Endothelial cell (in vitro differentiated cells): ENCODE results near the gene ARMC9. TPM values are rescaled to one million over a fixed set of nuclear protein-coding genes. Genes with fewer than 3 reads are reported as not detected.
"Not testable (repeated sequence)": the region's sequence is repeated elsewhere in the genome, so short reads cannot be mapped to it uniquely, and the experiment has no call there.

Experiments
- DNase-seq: peaks from one replicate; pipeline ENCODE4 v3.0.0; 2021; ENCODE audit warnings: low spot score
- H3K27ac Mint-ChIP-seq: one replicate; pipeline ENCODE4 v1.8.0; 2021; ENCODE audit warnings: mixed read lengths, inconsistent platforms; ENCODE audit not compliant: unreplicated experiment
- H3K27me3 Mint-ChIP-seq: one replicate; pipeline ENCODE4 v1.8.0; 2021; ENCODE audit warnings: mild to moderate bottlenecking, moderate library complexity, mixed read lengths, inconsistent platforms; ENCODE audit not compliant: unreplicated experiment
- H3K36me3 Mint-ChIP-seq: one replicate; pipeline ENCODE4 v1.8.0; 2021; ENCODE audit warnings: mild to moderate bottlenecking, low read depth, mixed read lengths, inconsistent platforms; ENCODE audit not compliant: unreplicated experiment
- H3K4me1 Mint-ChIP-seq: one replicate; pipeline ENCODE4 v1.8.0; 2021; ENCODE audit warnings: mild to moderate bottlenecking, mixed read lengths, inconsistent platforms; ENCODE audit not compliant: unreplicated experiment
- H3K4me3 Mint-ChIP-seq: one replicate; pipeline ENCODE4 v1.8.0; 2021; ENCODE audit warnings: mild to moderate bottlenecking, mixed read lengths, inconsistent platforms; ENCODE audit not compliant: unreplicated experiment
- H3K9me3 Mint-ChIP-seq: one replicate; pipeline ENCODE4 v1.8.0; 2021; ENCODE audit warnings: mixed read lengths, inconsistent platforms; ENCODE audit not compliant: unreplicated experiment
- CTCF ChIP-seq: fragments of 200-600 bp; sonication (generic); IDR thresholded peaks from one replicate; pipeline ENCODE4 v1.5.0; 2021; ENCODE audit warnings: antibody characterized with exemption; ENCODE audit not compliant: unreplicated experiment
- total RNA-seq: library from RNA; stranded (reverse); fragmentation: NEBNext Ultra II Directional; extraction: Animal tissue kit (Norgen Biotek cat#: 25700); gene quantifications from one replicate; pipeline ENCODE4 v1.2.1, GENCODE V29; 2021; ENCODE audit not compliant: unreplicated experiment

The ARMC9 gene
- total RNA-seq, 1 donor from 2014 or later: 18.3 TPM

- H3K27ac Mint-ChIP-seq: no peak overlapping the region
- H3K9me3 Mint-ChIP-seq: no peaks in the 10 kb centered on the region
- no peaks in the 10 kb centered on the region for H3K27me3 Mint-ChIP-seq
- no peaks in the 10 kb centered on the region for H3K4me1 Mint-ChIP-seq
- H3K4me3 Mint-ChIP-seq: no peak overlapping the region
- no peak for DNase-seq
- no peak for TF ChIP-seq CTCF
- peaks cover 4% of the 10 kb centered on the region for H3K36me3 Mint-ChIP-seq
Measured at GRCh38 chr2:231348704-231349373, 150.4 kb downstream of the ARMC9 start.

GRCh38 chr2:231349374-231349735, 150.9 kb downstream of the ARMC9 start:
- H3K36me3 Mint-ChIP-seq, DNase-seq, H3K27me3 Mint-ChIP-seq, H3K4me1 Mint-ChIP-seq, H3K27ac Mint-ChIP-seq, H3K9me3 Mint-ChIP-seq, H3K4me3 Mint-ChIP-seq: not testable (repeated sequence)

GRCh38 chr2:231351648-231352047, 153.2 kb downstream of the ARMC9 start:
- no peak overlapping the region for H3K4me3 Mint-ChIP-seq

GRCh38 chr2:231353469-231353868, 155.0 kb downstream of the ARMC9 start:
- Mint-ChIP-seq H3K4me3 (no peak overlapping the region), H3K36me3 (peaks cover 4% of the 10 kb centered on the region), H3K9me3 (no peaks in the 10 kb centered on the region), H3K27ac (no peak overlapping the region), H3K4me1 (no peaks in the 10 kb centered on the region), H3K27me3 (no peaks in the 10 kb centered on the region)
- DNase-seq: no peak
- no peak for TF ChIP-seq CTCF

More at GRCh38 chr2:231351648-231352047, 153.2 kb downstream of the ARMC9 start:
- no peak for TF ChIP-seq CTCF
- DNase-seq: no peak
- peaks cover 4% of the 10 kb centered on the region for H3K36me3 Mint-ChIP-seq
- no peaks in the 10 kb centered on the region for H3K4me1 Mint-ChIP-seq
- no peaks in the 10 kb centered on the region for H3K9me3 Mint-ChIP-seq
- no peak overlapping the region for H3K27ac Mint-ChIP-seq
- no peaks in the 10 kb centered on the region for H3K27me3 Mint-ChIP-seq

GRCh38 chr2:231355508-231356465, 157.4 kb downstream of the ARMC9 start:
- no peak overlapping the region for H3K4me3 Mint-ChIP-seq
- H3K9me3 Mint-ChIP-seq: no peaks in the 10 kb centered on the region

More at GRCh38 chr2:231355508-231356465, 157.4 kb downstream of the ARMC9 start:
- DNase-seq: no peak
- Mint-ChIP-seq H3K4me1 (no peaks in the 10 kb centered on the region), H3K27ac (peak overlapping the region; percentile 52), H3K36me3 (peaks cover 4% of the 10 kb centered on the region), H3K27me3 (no peaks in the 10 kb centered on the region)
- TF ChIP-seq CTCF: no peak
